SK-N-SH (cell line): ENCODE measurements around the gene C11orf71. TPM values are rescaled to one million over a fixed set of nuclear protein-coding genes. Genes with fewer than 3 reads are reported as not detected.

Experiments used
- CTCF ChIA-PET: fragments of 300-600, 350-600 bp; formaldehyde crosslinking; extraction: SDS; loops from one replicate; lab custom pipeline; 2021; lab: Yijun Ruan, JAX
- POLR2A ChIA-PET: fragments of 350-600 bp; sonication (Branson Sonifier 250); formaldehyde crosslinking; extraction: SDS; loops from one replicate; lab custom pipeline; 2020; ENCODE audit warnings: antibody characterized with exemption, inconsistent platforms; lab: Yijun Ruan, JAX
- DNase-seq: peaks from one replicate; pipeline ENCODE4 v3.0.0; 2012
- H2AFZ ChIP-seq: fragments of 200-600 bp; sonication (generic); 2 replicates; pipeline ENCODE4 v1.8.1; 2016; ENCODE audit warnings: antibody characterized with exemption, mild to moderate bottlenecking, low read depth
- H3F3A ChIP-seq: fragments of 200-600 bp; sonication (generic); replicated peaks from 2 replicates; pipeline ENCODE3; 2016; ENCODE audit warnings: antibody characterized with exemption, mild to moderate bottlenecking; ENCODE audit not compliant: insufficient read depth
- H3K27ac ChIP-seq, 2 experiments: fragments of 200-500 bp in 1 of 2; fragments of 200-600 bp in 1 of 2; sonication (Bioruptor generic) in 1 of 2; sonication (generic), shearing (Covaris generic) in 1 of 2; 2 replicates each; pipeline versions ENCODE4 v1.5.1 to v1.6.1; 2014 to 2016; ENCODE audit warnings: low read depth in 2 of 2, inconsistent platforms in 1 of 2, low read length in 1 of 2, mild to moderate bottlenecking in 1 of 2, mixed read lengths in 1 of 2
- H3K27me3 ChIP-seq: fragments of 200-600 bp; sonication (generic), shearing (Covaris generic); 2 replicates; pipeline ENCODE4 v1.6.1; 2016; ENCODE audit warnings: mixed run types; ENCODE audit not compliant: insufficient read depth
- H3K36me3 ChIP-seq, 2 experiments: fragments of 200-500 bp in 1 of 2; fragments of 200-600 bp in 1 of 2; sonication (Bioruptor generic) in 1 of 2; sonication (generic) in 1 of 2; replicated peaks in 1 of 2; 2 replicates each; pipeline versions ENCODE3 to v1.5.1; 2014 to 2016; ENCODE audit warnings: low read length in 1 of 2, mild to moderate bottlenecking in 1 of 2; ENCODE audit not compliant: insufficient read depth in 2 of 2, control insufficient read depth in 1 of 2
- H3K4me1 ChIP-seq, 2 experiments: fragments of 200-500 bp in 1 of 2; fragments of 200-600 bp in 1 of 2; sonication (Bioruptor generic) in 1 of 2; sonication (generic), shearing (Covaris generic) in 1 of 2; 2 replicates each; pipeline versions ENCODE4 v1.5.1 to v1.6.1; 2014 to 2016; ENCODE audit warnings: low read depth in 1 of 2, low read length in 1 of 2, mixed run types in 1 of 2; ENCODE audit not compliant: insufficient read depth in 2 of 2, control insufficient read depth in 1 of 2
- H3K4me2 ChIP-seq: fragments of 200-600 bp; sonication (generic), shearing (Covaris generic); 2 replicates; pipeline ENCODE4 v1.6.1; 2017; ENCODE audit warnings: mixed run types
- H3K4me3 ChIP-seq, 2 experiments: fragments of 200-500 bp in 1 of 2; fragments of 200-600 bp in 1 of 2; sonication (Bioruptor generic) in 1 of 2; sonication (generic), shearing (Covaris generic) in 1 of 2; 2 replicates each; pipeline versions ENCODE4 v1.5.1 to v1.8.1; 2014 to 2016; ENCODE audit warnings: low read depth in 2 of 2, inconsistent platforms in 1 of 2, low read length in 1 of 2, mild to moderate bottlenecking in 1 of 2, mixed read lengths in 1 of 2, moderate library complexity in 1 of 2
- H3K79me2 ChIP-seq: fragments of 200-600 bp; sonication (generic); 2 replicates; pipeline ENCODE4 v1.8.1; 2017; ENCODE audit warnings: mild to moderate bottlenecking; ENCODE audit not compliant: insufficient read depth
- H3K9ac ChIP-seq: fragments of 200-600 bp; sonication (generic); 2 replicates; pipeline ENCODE4 v1.6.1; 2017; ENCODE audit warnings: mixed run types
- H3K9me2 ChIP-seq: fragments of 200-600 bp; sonication (generic); 2 replicates; pipeline ENCODE4 v1.6.1; 2017; ENCODE audit warnings: mixed run types
- H3K9me3 ChIP-seq: fragments of 200-600 bp; sonication (generic); 2 replicates; pipeline ENCODE4 v1.6.1; 2017; ENCODE audit warnings: mixed run types, mild to moderate bottlenecking, moderate library complexity
- H4K20me1 ChIP-seq: fragments of 200-600 bp; sonication (generic); 2 replicates; pipeline ENCODE4 v1.6.1; 2017; ENCODE audit warnings: mild to moderate bottlenecking, mixed run types; ENCODE audit not compliant: insufficient read depth
- FOSL2 ChIP-seq: IDR thresholded peaks from 2 replicates; pipeline ENCODE4 v1.4.0; 2012; ENCODE audit warnings: low read depth, mild to moderate bottlenecking, moderate library complexity, borderline replicate concordance
- FOXM1 ChIP-seq: IDR thresholded peaks from 2 replicates; pipeline ENCODE4 v1.4.0; 2012; ENCODE audit warnings: low read depth, mild to moderate bottlenecking
- JUND ChIP-seq: IDR thresholded peaks from 2 replicates; pipeline ENCODE4 v1.4.0; 2012
- MEF2A ChIP-seq: IDR thresholded peaks from 2 replicates; pipeline ENCODE4 v1.4.0; 2012; ENCODE audit warnings: low read depth, borderline replicate concordance
- NRF1 ChIP-seq: IDR thresholded peaks from 2 replicates; pipeline ENCODE4 v1.6.1; 2012; ENCODE audit warnings: low read depth, mild to moderate bottlenecking, low read length
- POLR2AphosphoS5 ChIP-seq: IDR thresholded peaks from 2 replicates; pipeline ENCODE4 v1.6.1; 2012; ENCODE audit warnings: low read depth, low read length
- RXRA ChIP-seq: IDR thresholded peaks from 2 replicates; pipeline ENCODE4 v1.4.0; 2012; ENCODE audit warnings: low read depth, mild to moderate bottlenecking, borderline replicate concordance
- SIN3A ChIP-seq: IDR thresholded peaks from 2 replicates; pipeline ENCODE4 v1.6.1; 2012; ENCODE audit warnings: low read depth, mild to moderate bottlenecking, low read length, moderate library complexity, borderline replicate concordance
- TAF1 ChIP-seq: IDR thresholded peaks from 2 replicates; pipeline ENCODE4 v1.6.1; 2012; ENCODE audit warnings: low read depth, mild to moderate bottlenecking, low read length, moderate library complexity, borderline replicate concordance
- YY1 ChIP-seq: IDR thresholded peaks from 2 replicates; pipeline ENCODE4 v1.4.0; 2012; ENCODE audit warnings: low read depth, mild to moderate bottlenecking
- WGBS: methylation state at CpG from one replicate; pipeline ENCODE4 v1.1.6; 2017; ENCODE audit warnings: low lambda C conversion rate; 5-methylcytosine and 5-hydroxymethylcytosine counted together
- polyA plus RNA-seq, 3 experiments: library from polyadenylated mRNA; depleted of rRNA; stranded (reverse); fragments of >200 nt; gene quantifications; 2 replicates each; pipeline ENCODE4 v1.2.3, GENCODE V29; 2012
- TF ChIP-seq, protein P1 (sequence below): IDR thresholded peaks from 2 replicates; pipeline ENCODE4 v1.4.0; 2012; ENCODE audit warnings: low read depth, borderline replicate concordance
- TF ChIP-seq, protein P2 (sequence below): fragments of 150-350 bp; IDR thresholded peaks from 2 replicates; pipeline ENCODE4 v1.6.1; 2017; ENCODE audit warnings: antibody characterized with exemption, low read length, low read depth, borderline replicate concordance
- TF ChIP-seq, protein P3 (sequence below): IDR thresholded peaks from 2 replicates; pipeline ENCODE4 v1.6.1; 2012; ENCODE audit warnings: mild to moderate bottlenecking, low read depth, low read length, moderate library complexity
- TF ChIP-seq, protein P4 (sequence below): IDR thresholded peaks from 2 replicates; pipeline ENCODE4 v1.4.0; 2012; ENCODE audit warnings: low read depth, borderline replicate concordance

C11orf71 gene
- polyA plus RNA-seq, 1 of the 3 experiments (the other 2 are of a cell fraction), result 7.8 TPM

DNA sequence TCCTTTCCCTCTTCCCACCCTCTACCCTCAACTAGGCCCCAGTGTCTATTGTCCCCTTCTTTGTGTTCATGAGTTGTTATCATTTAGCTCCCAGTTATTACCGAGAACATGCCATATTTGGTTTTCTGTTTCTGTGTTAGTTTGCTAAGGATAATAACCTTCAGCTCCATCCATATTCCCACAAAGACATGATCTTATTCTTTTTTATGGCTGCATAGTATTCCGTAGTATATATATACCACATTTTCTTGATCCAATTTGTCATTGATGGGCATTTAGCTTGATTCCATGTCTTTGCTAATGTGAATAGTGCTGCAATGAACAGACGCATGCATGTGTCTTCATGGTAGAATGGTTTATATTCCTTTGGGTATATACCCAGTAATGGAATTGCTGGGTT lies 17.8 kb downstream of the C11orf71 start:
- Histone ChIP-seq H3F3A (peaks cover 12% of the 10 kb centered on the region), H3K9ac (no peak overlapping the region), H2AFZ (no peak overlapping the region), H3K79me2 (no peaks in the 10 kb centered on the region), H4K20me1 (no peaks in the 10 kb centered on the region), H3K4me3 (no peak overlapping the region), H3K27me3 (no peaks in the 10 kb centered on the region), H3K27ac (no peak overlapping the region), H3K4me1 (peaks cover 9% of the 10 kb centered on the region in 2 experiments; a peak in 3 of 4 replicates), H3K9me3 (no peaks in the 10 kb centered on the region), H3K4me2 (no peak overlapping the region), H3K36me3 (no peaks in the 10 kb centered on the region), H3K9me2 (no peaks in the 10 kb centered on the region)
- WGBS, result 91% methylated on average over 3 of the region's 3 CpGs
- DNase-seq, result no peak
- TF ChIP-seq MEF2A, result no peak
- no peak for TF ChIP-seq JUND
- no peak for TF ChIP-seq YY1
- TF ChIP-seq SIN3A, result no peak
- TF ChIP-seq NRF1, result no peak
- TF ChIP-seq, protein P1, sequence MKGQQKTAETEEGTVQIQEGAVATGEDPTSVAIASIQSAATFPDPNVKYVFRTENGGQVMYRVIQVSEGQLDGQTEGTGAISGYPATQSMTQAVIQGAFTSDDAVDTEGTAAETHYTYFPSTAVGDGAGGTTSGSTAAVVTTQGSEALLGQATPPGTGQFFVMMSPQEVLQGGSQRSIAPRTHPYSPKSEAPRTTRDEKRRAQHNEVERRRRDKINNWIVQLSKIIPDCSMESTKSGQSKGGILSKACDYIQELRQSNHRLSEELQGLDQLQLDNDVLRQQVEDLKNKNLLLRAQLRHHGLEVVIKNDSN, result no peak
- TF ChIP-seq FOSL2, result no peak
- CTCF ChIA-PET, result no interaction called here
- POLR2A ChIA-PET, result no interaction called here

DNA sequence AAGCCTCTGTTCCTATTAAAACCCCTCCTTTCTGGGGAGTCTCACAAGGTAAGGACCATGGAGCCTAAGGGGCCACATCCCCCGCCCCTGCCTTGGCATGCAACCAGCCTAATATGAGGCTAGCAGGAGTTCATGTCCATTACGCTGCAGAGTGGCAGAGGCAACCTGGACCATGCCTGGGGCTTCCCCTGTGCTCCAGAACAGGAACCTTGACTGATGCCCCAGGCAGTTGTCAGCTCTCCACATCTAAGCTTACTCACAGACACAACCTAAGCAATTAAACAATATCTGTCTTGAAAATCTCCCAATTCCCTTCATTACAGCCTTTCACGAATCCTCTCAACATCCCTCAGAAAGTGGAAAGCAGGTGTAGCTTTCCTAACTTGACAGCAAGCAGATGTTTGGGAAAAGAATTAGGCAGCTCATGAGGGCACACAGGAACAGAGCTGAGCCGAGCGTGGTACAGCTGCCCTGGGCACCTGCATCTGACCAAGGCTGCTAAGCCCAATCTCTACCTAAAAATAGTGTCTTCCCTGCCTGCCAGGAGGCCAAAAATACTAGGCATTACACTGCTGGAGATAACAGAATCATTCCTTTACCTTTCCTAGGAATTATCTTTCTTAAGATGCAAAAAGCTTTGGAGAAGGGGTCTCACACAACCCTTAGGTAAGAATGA lies 20.8 kb downstream of the C11orf71 start:
- Histone ChIP-seq H4K20me1 (no peaks in the 10 kb centered on the region), H3F3A (peaks cover 21% of the 10 kb centered on the region), H3K4me3 (no peak overlapping the region), H3K27ac (no peak overlapping the region), H3K36me3 (no peaks in the 10 kb centered on the region), H3K4me1 (peaks cover 9% of the 10 kb centered on the region in 2 experiments), H3K79me2 (no peaks in the 10 kb centered on the region), H3K9me2 (no peaks in the 10 kb centered on the region), H3K27me3 (no peaks in the 10 kb centered on the region), H3K9ac (no peak overlapping the region), H2AFZ (no peak overlapping the region), H3K9me3 (no peaks in the 10 kb centered on the region), H3K4me2 (no peak overlapping the region)
- no peak for DNase-seq
- ChIA-PET CTCF (interaction anchor here (1.0 to 1.4 kb wide), 4 partner anchors 13 to 386 kb away, joined by 3 to 5 read pairs (median 4); no protein-coding TSS in a partner anchor), POLR2A (no interaction called here)
- 73% methylated on average over 3 of the region's 5 CpGs for WGBS
- TF ChIP-seq FOXM1 (no peak), SIN3A (no peak), RXRA (no peak), YY1 (no peak), FOSL2 (no peak), POLR2AphosphoS5 (no peak), TAF1 (no peak), JUND (no peak), MEF2A (no peak)
- TF ChIP-seq, protein P2, sequence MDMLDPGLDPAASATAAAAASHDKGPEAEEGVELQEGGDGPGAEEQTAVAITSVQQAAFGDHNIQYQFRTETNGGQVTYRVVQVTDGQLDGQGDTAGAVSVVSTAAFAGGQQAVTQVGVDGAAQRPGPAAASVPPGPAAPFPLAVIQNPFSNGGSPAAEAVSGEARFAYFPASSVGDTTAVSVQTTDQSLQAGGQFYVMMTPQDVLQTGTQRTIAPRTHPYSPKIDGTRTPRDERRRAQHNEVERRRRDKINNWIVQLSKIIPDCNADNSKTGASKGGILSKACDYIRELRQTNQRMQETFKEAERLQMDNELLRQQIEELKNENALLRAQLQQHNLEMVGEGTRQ, result no peak
- TF ChIP-seq, protein P3, sequence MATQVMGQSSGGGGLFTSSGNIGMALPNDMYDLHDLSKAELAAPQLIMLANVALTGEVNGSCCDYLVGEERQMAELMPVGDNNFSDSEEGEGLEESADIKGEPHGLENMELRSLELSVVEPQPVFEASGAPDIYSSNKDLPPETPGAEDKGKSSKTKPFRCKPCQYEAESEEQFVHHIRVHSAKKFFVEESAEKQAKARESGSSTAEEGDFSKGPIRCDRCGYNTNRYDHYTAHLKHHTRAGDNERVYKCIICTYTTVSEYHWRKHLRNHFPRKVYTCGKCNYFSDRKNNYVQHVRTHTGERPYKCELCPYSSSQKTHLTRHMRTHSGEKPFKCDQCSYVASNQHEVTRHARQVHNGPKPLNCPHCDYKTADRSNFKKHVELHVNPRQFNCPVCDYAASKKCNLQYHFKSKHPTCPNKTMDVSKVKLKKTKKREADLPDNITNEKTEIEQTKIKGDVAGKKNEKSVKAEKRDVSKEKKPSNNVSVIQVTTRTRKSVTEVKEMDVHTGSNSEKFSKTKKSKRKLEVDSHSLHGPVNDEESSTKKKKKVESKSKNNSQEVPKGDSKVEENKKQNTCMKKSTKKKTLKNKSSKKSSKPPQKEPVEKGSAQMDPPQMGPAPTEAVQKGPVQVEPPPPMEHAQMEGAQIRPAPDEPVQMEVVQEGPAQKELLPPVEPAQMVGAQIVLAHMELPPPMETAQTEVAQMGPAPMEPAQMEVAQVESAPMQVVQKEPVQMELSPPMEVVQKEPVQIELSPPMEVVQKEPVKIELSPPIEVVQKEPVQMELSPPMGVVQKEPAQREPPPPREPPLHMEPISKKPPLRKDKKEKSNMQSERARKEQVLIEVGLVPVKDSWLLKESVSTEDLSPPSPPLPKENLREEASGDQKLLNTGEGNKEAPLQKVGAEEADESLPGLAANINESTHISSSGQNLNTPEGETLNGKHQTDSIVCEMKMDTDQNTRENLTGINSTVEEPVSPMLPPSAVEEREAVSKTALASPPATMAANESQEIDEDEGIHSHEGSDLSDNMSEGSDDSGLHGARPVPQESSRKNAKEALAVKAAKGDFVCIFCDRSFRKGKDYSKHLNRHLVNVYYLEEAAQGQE, result no peak
- TF ChIP-seq, protein P1, result no peak
- TF ChIP-seq, protein P4, sequence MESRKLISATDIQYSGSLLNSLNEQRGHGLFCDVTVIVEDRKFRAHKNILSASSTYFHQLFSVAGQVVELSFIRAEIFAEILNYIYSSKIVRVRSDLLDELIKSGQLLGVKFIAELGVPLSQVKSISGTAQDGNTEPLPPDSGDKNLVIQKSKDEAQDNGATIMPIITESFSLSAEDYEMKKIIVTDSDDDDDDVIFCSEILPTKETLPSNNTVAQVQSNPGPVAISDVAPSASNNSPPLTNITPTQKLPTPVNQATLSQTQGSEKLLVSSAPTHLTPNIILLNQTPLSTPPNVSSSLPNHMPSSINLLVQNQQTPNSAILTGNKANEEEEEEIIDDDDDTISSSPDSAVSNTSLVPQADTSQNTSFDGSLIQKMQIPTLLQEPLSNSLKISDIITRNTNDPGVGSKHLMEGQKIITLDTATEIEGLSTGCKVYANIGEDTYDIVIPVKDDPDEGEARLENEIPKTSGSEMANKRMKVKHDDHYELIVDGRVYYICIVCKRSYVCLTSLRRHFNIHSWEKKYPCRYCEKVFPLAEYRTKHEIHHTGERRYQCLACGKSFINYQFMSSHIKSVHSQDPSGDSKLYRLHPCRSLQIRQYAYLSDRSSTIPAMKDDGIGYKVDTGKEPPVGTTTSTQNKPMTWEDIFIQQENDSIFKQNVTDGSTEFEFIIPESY, result no peak
